NCI-H2227 (cell line): ENCODE measurements around the gene HEXA.

Experiments
- DNase-seq: peaks from one replicate; lab custom pipeline; 2025; ENCODE audit not compliant: unreplicated experiment; lab: John Stamatoyannopoulos, UW

HEXA gene

GRCh38 chr15:72377331-72377730, 1.5 kb upstream of the HEXA start:
- DNase-seq: no peak

GRCh38 chr15:72375501-72375845, 341 bp downstream of the HEXA start:
- DNase-seq: no peak

GRCh38 chr15:72372361-72372760, 3.5 kb downstream of the HEXA start:
- no peak for DNase-seq

GRCh38 chr15:72369964-72370363, 5.8 kb downstream of the HEXA start:
- no peak for DNase-seq

GRCh38 chr15:72368899-72369298, 6.9 kb downstream of the HEXA start:
- DNase-seq: no peak

DNA sequence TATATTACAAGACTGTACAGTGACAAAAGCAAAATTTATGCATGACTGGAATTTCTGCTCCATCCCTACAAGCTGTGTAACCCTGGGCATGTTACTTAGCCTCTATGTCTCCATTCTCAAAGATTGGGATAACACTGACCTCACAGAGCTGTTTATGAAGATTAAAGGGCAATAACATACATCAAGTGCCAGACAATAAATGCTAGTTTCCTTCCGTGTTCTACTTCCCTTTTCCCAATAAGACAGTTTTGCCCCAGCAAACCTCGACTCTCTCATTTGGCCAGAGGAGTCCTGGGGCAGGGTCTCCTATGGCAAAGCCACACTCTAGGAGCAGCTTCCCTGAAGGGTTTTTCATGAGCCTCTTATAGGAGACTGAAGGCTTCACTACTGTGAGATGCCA, 7.5 kb downstream of the HEXA start:
- no peak for DNase-seq

- DNase-seq: no peak
These were observed 10.0 kb downstream of the HEXA start for GRCh38 chr15:72365844-72366243.

- DNase-seq: no peak
These were observed 14.6 kb downstream of the HEXA start for GRCh38 chr15:72361176-72361575.

DNA sequence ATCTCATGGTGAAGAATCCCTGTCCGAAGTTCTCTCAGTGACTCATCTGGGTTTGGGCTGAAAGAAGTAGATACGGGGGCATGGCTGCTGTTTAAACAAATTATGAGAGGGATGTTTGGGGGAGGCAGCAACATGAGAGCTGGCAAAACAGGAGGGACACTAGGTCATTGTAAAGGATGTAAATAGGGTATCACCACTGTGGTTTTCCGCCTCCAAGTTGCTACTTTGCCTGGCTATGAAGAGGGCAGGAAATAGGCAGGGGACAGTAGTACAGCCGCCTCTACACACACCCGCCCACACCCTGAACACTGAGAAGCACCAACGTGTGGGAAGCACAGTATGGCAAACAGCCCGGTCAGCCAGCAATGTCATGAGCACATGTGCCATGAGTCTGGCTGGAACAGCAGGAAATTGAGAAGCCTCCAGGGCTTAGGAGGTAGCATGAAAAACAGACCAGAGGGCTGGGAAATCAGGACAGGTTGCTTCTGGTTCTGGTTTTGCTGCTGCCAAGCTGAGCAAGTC, 17.1 kb downstream of the HEXA start:
- no peak for DNase-seq

DNA sequence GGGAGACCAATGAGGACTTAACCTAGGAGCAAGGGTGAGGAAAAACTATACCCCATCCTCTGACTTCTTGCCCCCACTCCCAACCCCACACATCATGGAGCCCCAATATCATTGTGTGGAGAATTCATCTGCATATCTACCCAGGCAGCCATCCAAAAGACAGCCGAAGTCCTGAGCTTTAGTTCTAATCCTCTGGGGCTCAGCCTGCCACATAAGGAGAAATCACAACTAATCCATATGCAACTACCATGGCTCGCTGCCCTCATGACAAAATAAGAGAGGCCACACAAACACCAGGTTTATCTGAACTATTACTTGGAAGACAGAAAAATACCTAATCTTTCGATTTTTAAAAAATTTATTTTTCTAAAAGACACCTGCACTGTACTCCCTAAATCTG, 17.7 kb downstream of the HEXA start:
- DNase-seq: no peak

GRCh38 chr15:72354496-72354895, 21.3 kb downstream of the HEXA start:
- DNase-seq: no peak

GRCh38 chr15:72353266-72353665, 22.5 kb downstream of the HEXA start:
- DNase-seq: no peak

GRCh38 chr15:72345806-72346205, 30.0 kb downstream of the HEXA start:
- DNase-seq: no peak

DNA sequence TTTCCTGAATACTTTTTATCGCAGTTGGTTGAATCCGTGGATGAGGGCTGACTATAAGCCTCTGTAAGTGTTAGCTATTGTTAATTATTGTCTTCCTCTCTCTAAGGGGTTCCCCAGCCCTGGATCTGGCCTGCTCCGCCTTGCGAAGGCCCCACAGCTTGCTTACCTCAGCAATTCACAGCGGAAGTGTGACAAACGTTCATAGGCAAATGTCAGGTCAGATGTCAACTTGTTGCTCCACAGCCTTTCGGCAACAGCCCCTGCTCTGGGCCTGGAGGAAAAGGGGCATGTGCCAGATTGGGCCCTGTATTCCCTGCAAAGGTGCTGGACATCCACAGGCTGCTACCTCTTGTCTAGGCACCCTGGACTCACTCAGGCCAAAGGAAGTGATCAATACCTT, 30.5 kb downstream of the HEXA start:
- DNase-seq: no peak

GRCh38 chr15:72344602-72345001, 31.2 kb downstream of the HEXA start:
- DNase-seq: no peak

- peak; percentile 2 for DNase-seq
These were observed 33.4 kb downstream of the HEXA start for GRCh38 chr15:72342385-72342784.

DNA sequence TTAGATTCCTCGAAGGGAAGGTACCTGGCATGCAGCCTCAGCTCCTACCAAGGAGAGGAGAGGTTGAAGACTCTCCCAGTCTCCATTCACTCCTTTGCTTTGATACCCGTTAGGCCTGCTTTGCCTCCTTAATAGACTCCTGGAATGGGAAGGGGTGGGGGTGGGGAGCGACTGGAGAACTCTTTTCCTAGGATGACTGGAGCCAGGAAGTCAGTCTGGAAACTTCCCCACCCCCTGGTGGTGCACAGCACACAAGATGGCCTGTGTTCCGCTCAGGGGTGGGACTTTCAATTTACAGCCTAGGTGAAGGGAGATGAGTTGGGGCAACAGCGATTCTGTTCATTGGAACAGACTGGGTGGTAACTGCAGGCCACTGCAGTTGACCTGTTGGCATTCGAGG, 34.5 kb downstream of the HEXA start:
- DNase-seq: peak; percentile 46

GRCh38 chr15:72340366-72340765, 35.4 kb downstream of the HEXA start:
- no peak for DNase-seq

GRCh38 chr15:72339777-72340177, 36.0 kb downstream of the HEXA start:
- DNase-seq: no peak

- no peak for DNase-seq
These were observed 37.0 kb downstream of the HEXA start for GRCh38 chr15:72338617-72339321.

GRCh38 chr15:72338148-72338547, 37.7 kb downstream of the HEXA start:
- DNase-seq: no peak

- DNase-seq: no peak
These were observed 41.0 kb downstream of the HEXA start for GRCh38 chr15:72334842-72335241.

DNA sequence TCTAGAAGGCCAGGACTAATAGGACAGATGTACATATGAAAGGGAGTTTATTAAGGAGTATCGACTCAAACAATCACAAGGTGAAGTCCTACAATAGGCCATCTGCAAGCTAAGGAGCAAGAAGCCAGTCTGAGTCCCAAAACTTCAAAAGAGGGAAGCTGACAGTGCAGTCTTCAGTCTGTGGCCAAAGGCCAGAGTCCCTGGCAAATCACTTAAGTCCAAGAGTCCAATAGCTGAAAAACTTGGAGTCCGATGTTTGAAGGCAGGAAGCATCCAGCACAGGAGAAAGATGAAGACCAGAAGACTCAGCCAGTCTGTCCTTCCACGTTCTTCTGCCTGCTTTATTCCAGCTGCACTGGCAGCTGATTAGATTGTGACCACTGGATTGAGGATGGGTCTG, 44.8 kb downstream of the HEXA start:
- DNase-seq: no peak
